ENCODE data around the gene CYB561A3.
A peak's percentile ranks its signal among the peaks of the same experiment; 100 is the strongest.
"Not testable (repeated sequence)": the region's sequence is repeated elsewhere in the genome, so short reads cannot be mapped to it uniquely, and the experiment has no call there.

The CYB561A3 gene, protein sequence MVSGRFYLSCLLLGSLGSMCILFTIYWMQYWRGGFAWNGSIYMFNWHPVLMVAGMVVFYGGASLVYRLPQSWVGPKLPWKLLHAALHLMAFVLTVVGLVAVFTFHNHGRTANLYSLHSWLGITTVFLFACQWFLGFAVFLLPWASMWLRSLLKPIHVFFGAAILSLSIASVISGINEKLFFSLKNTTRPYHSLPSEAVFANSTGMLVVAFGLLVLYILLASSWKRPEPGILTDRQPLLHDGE

DNA sequence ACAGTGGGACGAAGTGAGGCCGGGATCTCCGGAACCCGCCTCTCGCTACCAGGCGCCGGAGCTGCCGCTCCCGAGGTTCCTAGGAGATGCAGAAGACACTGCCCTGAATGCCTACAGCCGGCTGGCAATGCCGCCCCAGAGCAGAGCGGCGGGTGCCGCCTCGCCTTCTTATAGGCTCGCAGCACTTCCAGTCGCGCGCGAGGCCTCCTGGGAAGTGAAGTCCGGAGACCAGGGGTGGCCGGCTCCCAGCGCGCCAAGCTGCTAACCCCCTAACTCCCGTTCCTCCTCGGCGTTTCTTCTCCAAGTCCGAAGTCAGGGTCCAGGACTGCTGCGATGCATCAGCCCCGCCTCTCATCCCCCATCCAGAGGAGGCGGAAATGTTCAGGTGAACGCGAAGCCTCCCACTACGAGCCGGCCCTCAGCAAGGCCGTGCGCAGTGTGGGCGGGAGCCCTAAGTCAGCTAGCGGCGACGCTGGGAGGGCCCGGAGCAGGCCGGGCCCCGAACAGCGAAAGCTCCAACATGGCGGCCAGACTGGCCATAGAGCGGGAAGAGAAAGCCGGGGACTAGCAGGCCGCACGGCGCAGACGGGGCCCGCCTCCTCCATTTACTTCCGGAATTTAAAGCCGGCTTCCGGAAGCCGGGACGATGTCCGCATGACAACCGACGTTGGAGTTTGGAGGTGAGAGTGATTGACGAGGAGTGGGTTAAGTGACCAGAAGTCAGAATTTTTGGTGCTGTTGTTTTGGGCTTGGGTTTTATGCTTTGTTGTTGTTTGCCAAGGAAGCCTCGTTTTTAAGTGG is at the start of gene CYB561A3, which contains the start of gene TMEM138:
TSS of gene CYB561A3 (minus strand) at position 142 of the 801 bp plus-strand sequence. CDS start 5,169 bp downstream, outside the sequence.
TSS of gene TMEM138 (plus strand) at position 634 of the 801 bp plus-strand sequence. CDS start 2,017 bp downstream, outside the sequence.
- peak; percentile 90 for DNase-seq

DNA sequence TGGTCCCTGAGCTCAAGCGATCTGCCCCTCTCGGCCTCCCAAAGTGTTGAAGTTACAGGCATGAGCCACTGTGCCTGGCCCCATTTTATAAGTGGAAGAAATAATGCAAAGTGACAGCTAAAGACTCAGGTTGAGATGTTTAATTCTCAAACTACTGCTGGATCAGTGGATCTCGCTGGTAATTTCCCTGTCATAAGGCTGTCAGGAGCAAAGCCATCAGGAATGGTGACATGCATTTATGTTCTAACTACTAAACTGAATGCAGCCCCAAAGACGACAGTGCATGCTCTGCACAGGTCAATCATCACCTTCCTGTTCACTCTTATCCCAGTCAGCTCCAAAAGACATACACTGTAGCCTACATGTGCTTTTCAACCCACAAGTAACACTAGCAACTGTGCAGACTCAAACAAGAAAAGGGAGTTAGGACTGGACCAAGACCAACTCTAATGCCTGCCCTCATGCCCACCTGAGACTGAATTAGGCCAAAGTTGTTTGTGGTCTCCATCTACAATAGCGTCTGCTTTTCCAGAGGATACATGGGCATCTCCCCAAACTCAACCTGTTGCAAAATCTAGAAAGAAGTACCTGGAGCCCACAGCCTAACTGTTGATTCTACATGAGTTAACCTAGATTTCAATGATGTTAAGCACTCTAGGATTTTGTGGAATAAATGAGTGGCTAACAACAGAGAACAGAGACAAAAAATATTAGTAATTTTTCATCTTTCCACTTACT is 45.5 kb upstream of the CYB561A3 start:
- no peak for DNase-seq

DNA sequence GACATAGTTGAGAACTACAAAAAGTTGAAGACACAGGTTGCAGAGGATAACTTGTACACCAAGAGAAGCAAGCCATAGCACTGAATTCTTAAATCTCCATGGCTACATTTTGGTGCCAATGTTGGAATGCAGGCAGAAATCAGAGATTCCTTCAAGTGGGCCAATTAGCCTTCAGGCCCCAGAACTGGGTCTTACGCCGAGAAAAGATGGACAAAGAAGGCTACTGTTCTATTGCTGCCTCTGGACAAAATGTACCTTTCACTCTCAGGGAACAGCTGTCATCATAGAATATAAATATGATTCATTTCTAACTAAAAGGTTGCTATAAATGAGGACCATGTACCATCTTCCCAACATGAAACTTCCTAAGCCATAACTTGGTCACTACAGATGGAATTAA is 44.4 kb upstream of the CYB561A3 start:
- DNase-seq, result no peak

DNA sequence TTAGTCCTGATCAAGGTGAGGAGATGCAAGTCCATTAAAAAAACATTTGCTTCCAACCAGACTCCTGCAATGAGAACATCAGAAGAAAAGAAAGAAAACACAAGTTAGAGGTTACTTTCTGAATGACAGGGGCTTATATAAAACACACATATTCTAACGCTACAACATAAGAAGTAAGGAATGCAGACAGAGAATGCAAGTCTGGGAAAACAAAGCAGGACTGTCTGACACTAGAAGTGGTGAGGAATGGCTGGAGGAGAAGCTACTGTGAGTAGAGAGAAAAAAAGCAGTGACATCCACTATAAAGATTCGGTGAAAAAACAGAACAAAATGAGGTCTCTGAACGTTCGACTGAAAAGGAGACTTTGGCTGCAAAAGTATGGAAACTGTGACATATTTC is 43.0 kb upstream of the CYB561A3 start:
- DNase-seq, result no peak

DNA sequence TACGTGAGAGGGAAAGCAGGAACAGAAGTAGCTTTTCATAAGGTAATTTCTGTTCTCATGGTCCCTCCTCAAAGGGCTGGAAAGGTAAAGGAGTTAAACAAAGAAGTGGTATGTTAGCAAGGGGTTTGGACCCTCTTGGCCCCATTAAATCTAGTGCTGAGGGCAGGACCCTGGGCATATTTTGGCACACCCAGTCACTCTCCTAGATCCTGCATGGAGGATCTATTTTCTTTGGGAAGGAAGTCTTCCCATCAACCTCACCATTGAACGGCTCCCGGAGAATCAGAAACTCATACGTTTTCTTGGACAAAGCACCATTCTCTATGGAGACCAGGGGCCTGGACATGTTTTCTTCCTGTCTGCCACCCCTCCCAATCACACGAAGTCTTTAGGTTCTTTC is 42.4 kb upstream of the CYB561A3 start:
- no peak for DNase-seq

DNA sequence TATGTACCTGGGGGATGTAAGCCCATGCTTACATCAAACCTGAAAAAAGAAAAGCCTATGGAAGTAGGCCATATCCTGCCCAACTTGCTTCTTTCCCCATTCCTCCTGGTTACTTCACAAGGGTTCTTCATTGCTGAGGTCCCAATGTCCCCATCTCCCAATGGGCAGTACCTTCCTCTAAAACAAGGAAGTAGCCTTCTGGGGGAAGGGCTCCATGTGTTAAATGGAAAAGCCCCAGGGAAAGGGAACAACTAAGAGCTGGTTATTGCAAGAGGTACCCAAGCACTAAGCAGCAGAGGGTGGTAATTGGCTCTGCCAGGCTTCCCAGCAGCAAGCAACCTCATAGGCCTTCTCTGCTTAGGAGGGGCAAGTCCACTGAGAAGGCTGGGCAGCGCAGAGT is 42.0 kb upstream of the CYB561A3 start:
- no peak for DNase-seq

DNA sequence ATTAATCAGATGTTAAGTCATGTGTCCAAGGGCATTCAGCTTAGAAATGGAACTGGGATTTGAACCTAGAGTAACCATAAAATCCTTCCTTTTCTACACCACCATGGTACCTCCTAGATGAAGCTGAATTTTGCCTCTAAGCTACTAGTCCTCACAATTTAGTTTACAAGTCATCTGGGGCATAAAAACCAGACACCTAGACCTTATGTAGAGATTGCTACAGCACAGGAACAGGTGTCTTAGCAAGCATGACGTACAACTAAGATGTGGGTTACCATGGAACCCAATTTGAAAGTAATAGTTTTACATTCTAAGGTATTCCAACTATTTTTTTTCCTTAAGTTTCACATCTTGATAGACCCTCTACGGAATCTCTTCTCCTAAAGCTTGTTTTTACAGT is 39.9 kb upstream of the CYB561A3 start:
- DNase-seq, result no peak

DNA sequence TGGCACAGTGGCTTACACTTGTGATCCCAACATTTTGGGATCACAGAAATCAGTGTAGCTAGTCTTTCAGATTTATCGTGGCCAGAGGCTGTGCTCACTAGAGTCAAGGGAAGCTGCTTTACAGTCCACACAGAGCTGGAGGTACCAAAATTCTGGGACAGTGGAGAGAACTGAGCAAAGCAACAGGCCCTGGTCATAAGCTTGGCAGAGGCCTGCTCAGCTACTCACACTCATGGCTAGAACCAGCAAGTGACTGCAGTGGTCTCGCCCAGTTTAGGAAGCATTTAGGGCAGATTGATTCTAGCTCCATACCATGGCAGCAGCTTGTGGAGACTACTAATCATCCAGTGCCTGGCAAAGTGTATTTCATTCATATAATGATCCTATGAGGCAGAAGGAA is 39.5 kb upstream of the CYB561A3 start:
- no peak for DNase-seq

DNA sequence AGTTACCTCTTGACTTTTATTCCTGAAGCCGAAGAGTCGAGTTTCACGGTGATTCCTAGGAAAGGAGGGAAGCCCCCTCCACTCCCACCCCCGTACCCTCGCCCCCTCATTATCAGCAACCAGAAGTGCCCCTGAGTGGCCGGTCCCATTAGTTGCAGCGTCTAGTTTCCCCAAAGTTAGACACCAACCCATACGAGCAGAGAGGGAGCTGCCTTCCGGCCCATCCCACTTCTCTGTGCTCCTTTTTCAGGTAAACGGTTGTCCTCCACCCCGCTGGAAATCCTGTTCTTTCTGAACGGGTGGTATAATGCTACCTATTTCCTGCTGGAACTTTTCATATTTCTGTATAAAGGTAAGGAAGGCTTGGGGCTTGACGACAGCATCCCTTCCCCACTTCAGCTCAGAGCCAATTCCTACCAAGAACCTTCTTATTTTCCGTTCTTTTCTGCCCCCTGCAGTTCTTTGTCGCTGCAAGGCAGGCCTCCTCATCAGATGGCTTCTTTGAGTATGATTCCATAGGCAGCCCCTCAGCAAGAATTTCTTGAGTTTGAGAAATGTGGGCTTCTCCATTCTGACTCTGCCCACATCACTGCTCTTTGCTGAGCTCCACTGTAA is 31.4 kb upstream of the CYB561A3 start:
- DNase-seq, result no peak

DNA sequence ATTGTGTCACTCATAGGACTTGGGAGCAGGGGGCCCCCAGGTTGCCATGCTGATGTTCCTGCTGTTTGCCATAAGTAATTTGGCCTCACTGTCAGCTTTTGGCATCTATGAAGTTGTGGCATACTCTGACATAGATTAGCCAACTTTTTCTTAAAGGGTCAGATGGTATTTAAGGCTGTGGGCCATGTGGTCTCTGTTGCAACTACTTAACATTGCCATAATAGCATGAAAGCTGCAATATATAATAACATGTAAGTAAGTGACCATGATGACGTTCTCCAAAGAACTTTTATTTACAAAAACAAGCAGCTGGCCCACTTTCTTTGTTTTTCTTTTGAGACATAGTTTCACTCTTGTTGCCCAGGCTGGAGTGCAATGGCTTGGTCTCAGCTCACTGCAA is 28.5 kb upstream of the CYB561A3 start:
- no peak for DNase-seq

DNA sequence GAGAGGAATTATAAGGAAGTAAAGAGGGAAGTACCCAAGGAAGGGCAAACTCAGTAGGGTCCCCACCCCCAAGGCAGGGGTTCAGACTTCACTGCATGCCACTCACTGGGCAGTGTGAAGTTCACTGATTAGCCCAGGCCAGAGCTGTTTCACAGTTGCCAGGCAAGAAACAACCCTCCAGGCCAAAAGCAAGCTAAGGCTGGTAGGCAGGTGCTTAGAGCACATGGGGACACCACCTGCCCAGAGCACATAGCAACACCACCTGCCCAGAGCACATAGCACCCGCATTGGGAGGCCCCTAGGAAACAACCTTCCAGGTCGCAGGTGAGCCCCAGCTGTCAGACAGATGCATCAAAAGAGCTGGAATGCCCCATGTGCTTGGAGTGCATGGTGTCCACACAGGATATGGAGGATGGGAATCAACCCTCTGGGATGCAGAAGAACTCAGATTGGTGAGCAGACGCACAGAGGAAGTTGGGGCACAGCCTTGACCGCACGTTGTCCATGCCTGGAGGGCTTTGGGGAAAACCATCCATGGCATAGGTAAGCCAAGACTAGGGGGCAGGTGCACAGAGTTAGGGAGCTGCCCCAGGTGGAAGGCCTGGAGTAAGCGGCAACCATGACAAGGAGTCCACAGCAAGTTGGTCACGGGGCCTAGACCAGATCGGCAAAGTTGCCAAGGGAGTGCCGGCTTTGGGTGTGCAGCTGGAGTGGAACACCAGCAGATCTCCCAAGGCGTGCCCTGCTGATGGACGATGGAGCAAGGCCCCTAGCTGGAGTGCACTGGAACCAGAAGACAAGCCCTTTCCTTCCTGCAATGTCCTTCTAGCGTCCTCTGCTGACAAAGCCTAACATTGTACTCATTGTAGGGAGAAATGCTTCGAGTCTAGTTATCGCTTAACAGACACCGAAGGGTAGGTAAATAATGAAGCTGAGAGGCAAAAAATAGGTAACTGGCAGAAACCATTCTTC is 22.9 kb upstream of the CYB561A3 start:
- DNase-seq, result no peak

DNA sequence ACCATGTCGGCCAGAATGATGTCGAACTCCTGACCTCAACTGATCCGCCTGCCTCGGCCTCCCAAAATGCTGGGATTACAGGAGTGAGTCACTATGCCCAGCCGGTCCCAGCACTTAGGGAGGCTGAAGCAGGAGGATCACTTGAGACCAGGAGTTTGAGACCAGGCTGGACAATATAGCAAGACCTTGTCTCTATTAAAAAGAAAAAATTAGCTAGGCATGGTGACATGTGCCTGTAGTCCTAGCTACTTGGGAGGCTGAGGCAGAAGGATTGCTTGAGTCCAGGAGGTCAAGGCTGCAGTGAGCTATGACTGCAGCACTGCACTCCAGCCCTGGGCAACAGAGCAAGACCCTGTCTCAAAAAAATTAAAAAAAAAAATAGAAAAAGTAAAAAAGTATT is 22.2 kb upstream of the CYB561A3 start:
- not testable (repeated sequence) for DNase-seq

DNA sequence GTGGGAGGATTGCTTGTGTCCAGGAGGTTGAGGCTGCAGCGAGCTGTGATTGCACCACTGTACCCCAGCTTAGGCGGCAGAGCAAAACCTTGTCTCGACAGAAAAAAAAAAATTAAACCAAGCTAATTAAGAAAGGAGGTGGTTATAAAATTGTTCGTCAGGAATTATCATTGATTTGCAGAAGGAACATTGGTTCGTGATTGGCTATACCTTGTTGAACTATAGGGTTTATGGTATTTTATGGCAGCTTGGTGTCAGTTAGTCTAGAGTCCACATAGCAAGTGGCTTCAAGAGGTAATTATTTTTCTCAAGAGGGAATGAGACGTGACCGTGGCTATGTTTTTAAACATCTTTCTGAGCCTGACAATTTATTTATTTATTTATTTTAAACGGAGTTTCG is 19.2 kb upstream of the CYB561A3 start:
- DNase-seq, result no peak

DNA sequence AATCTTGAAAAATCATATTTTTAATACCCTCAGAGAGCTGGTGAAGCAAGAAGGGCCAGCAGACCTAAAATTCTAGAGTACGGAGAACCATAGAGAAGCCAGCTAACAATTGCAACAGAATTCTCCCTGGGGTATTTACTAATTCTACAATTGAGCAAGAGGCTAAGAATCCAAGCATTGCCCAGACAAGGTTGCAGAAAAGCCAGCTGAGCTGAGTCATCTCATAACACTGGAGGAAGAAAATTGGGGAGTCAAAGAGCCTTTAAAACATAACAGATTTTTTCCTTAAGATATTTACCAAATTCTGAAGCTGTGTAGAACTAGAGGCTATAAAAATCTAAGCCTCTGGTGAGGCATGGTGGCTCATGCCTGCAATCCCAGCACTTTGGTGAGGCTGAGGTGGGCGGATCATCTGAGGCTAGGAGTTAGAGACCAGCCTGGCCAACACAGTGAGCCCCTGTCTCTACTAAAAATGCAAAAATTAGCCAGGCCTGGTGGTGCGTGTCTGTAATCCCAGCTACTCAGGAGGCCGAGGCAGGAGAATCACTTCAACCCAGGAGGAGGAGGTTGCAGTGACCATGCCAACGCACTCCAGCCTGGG is 17.1 kb upstream of the CYB561A3 start:
- DNase-seq, result no peak

DNA sequence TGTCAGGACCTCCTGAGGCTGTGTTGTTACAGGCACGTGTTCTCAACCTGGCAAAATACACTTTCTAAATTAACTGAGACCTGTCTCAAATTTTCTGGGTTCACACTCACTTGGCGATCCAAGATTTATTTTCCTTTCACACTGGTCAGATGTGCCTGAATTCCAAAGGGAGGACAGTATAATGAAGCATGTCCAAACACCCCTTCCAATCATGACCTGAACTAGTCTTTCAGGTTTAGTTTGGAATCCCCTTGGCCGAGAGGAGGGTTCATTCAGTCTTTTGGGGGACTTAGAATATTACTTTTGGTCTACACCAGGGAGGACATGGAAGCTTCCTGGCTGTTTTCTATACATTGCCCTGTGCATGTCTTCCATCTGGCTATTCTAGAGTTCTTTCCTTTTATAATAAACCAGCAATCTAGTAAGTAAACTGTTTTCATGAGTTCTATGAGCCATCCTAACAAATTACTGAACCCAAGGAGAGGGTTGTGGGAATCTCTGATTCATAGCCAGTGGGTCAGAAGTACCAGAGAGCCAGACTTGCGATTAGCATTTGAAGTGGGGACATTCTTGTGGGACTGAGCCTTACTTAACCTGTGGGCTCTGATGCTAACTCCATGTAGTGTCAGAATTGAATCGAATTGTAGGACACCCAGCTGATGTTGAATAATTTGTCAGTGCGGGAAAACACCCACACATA is 15.9 kb upstream of the CYB561A3 start:
- DNase-seq, result no peak

DNA sequence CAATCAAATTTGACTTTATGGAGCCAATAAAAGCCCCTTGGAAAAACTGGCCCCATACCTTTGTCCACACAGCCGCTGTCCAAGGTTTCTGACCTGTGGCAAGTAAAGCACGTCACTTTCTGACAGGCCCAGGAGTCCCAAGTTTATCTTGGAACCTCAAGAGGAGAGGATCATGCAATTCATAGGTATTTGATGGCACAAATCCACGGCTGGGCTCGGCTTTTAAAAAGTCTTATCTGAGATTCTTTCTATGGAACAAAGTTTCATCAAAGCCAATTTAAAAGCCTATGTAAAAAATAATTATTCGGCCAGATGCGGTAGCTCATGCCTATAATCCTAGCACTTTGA is 14.1 kb upstream of the CYB561A3 start:
- no peak for DNase-seq

DNA sequence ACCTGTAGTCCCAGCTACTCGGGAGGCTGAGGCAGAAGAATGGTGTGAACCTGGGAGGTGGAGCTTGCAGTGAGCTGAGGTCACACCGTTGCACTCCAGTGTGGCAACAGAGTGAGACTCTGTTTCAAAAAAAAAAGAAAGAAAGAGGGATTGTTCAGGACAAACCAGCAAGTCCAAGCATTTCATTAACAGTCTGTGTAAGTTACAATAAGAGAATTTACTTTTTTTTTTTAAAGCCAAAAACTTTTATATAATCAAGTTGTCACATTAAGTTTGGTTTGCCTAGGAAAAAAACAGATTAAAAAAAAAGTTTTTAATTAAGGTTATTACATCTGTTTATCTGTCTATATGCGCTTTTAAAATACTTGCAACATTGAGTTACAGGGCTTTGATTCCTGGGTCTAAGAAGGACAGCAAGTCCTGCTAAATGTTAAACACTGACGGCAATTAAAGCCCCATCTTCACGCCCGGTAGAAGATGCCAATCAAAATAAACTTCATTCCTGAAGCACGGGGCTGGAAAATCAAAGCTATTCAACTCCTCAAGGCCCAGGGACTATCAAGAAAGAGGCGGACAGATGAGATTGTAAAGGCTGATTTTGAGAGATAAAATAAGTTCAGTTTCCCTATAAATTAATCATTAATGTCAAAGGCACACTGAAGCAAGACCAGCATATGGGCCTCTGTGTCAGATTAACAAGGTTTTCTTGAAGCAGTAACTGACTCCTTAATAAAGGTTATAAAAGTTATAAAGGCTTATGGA is 11.2 kb upstream of the CYB561A3 start:
- no peak for DNase-seq

DNA sequence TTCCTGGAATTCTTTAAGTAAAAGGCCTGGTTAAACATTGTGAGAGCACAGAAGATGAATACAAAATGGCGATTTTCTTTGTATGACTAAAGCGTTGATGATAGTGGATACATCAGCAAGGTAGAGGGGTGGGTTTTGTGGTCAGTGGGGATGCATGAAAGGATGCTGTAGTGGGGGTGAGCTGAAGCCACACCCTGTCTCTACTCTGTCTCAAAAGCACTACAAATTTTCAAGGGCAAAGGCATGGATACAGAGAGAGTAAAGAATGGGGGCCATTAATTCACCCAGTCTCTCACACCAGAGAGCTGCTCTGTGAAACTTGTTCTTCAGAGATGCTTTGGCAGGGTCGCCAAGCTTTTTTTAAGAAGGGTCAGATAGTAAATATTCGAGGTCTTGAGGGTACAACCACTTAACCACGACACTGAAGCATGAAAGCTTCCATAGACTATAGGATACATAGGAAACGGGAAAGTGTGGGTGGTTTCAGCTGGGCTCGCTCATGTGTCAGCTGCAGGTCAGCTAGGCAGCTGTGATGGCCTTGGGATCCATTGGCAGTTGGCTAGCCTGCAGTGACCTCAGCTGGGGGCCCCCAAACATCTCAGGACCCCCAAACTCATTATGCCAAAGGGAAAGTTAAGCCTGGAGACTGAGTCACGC is 8.8 kb upstream of the CYB561A3 start:
- DNase-seq, result no peak

Measured in NCI-H1417 treated with DMSO at 0.1 percent for 48 hours (cell line).